GM23338 (cell line): ENCODE measurements around the gene ART1. TPM values are rescaled to one million over a fixed set of nuclear protein-coding genes. Genes with fewer than 3 reads are reported as not detected.

Source experiments
- ATAC-seq: fragments of 200-7000 bp; cut with Tn5 transposase; 3 replicates; pipeline ENCODE4 v1.9.1; 2020
- DNase-seq: peaks from one replicate; pipeline ENCODE4 v3.0.0-alpha.2; 2015; ENCODE audit warnings: low spot score
- H2AFZ ChIP-seq: fragments of 200-600 bp; sonication (generic); 2 replicates; pipeline ENCODE4 v1.8.0; 2016; ENCODE audit warnings: antibody characterized with exemption, mild to moderate bottlenecking, moderate library complexity
- H3F3A ChIP-seq: fragments of 200-600 bp; sonication (generic); replicated peaks from 2 replicates; pipeline ENCODE4 v1.8.0; 2017; ENCODE audit warnings: antibody characterized with exemption, mixed run types, low read depth
- H3K27ac ChIP-seq: fragments of 200-600 bp; sonication (generic); 2 replicates; pipeline ENCODE4 v1.6.1; 2016; ENCODE audit warnings: low read depth
- H3K27me3 ChIP-seq: fragments of 200-600 bp; sonication (generic); 2 replicates; pipeline ENCODE4 v1.8.0; 2016; ENCODE audit warnings: mild to moderate bottlenecking, mixed run types, moderate library complexity; ENCODE audit not compliant: insufficient read depth
- H3K36me3 ChIP-seq: fragments of 200-600 bp; sonication (generic); 2 replicates; pipeline ENCODE4 v1.8.0; 2016; ENCODE audit warnings: mild to moderate bottlenecking; ENCODE audit not compliant: insufficient read depth
- H3K4me1 ChIP-seq: fragments of 200-600 bp; sonication (generic); 2 replicates; pipeline ENCODE4 v1.8.0; 2016; ENCODE audit warnings: mild to moderate bottlenecking, moderate library complexity; ENCODE audit not compliant: insufficient read depth
- H3K4me2 ChIP-seq: fragments of 200-600 bp; sonication (generic); 2 replicates; pipeline ENCODE4 v1.7.1; 2017; ENCODE audit warnings: mixed run types
- H3K4me3 ChIP-seq: fragments of 200-600 bp; sonication (generic); 2 replicates; pipeline ENCODE4 v1.6.1; 2016; ENCODE audit warnings: mixed run types
- H3K79me2 ChIP-seq: fragments of 200-600 bp; sonication (generic); replicated peaks from 2 replicates; pipeline ENCODE4 v1.8.0; 2017; ENCODE audit warnings: mild to moderate bottlenecking; ENCODE audit not compliant: insufficient read depth
- H3K9me2 ChIP-seq: fragments of 200-600 bp; sonication (generic); 2 replicates; pipeline ENCODE4 v1.8.0; 2017; ENCODE audit not compliant: insufficient read depth
- H4K20me1 ChIP-seq: fragments of 200-600 bp; sonication (generic); replicated peaks from 2 replicates; pipeline ENCODE4 v1.8.0; 2017; ENCODE audit warnings: mild to moderate bottlenecking; ENCODE audit not compliant: insufficient read depth
- H3K27ac Mint-ChIP-seq: 2 replicates; pipeline ENCODE4 v1.8.0; 2020; ENCODE audit warnings: inconsistent platforms, mild to moderate bottlenecking, moderate library complexity, mixed read lengths
- H3K27me3 Mint-ChIP-seq: 3 replicates; pipeline ENCODE4 v1.8.0; 2022; ENCODE audit warnings: low read depth, mild to moderate bottlenecking, moderate library complexity, mixed read lengths, inconsistent platforms; ENCODE audit not compliant: insufficient read depth, poor library complexity
- H3K36me3 Mint-ChIP-seq: 3 replicates; pipeline ENCODE4 v1.8.0; 2021; ENCODE audit warnings: low read depth, mild to moderate bottlenecking, inconsistent platforms, moderate library complexity, mixed read lengths
- H3K4me1 Mint-ChIP-seq: 3 replicates; pipeline ENCODE4 v1.8.0; 2020; ENCODE audit warnings: mild to moderate bottlenecking, inconsistent platforms, mixed read lengths
- H3K4me3 Mint-ChIP-seq: 3 replicates; pipeline ENCODE4 v1.8.0; 2021; ENCODE audit warnings: moderate library complexity, mild to moderate bottlenecking, inconsistent platforms, mixed read lengths
- H3K9me3 Mint-ChIP-seq: 3 replicates; pipeline ENCODE4 v1.8.0; 2020; ENCODE audit warnings: moderate library complexity, mild to moderate bottlenecking, inconsistent platforms, mixed read lengths
- CREB1 ChIP-seq: fragments of 250-450 bp; sonication (Bioruptor Pico); IDR thresholded peaks from 2 replicates; pipeline ENCODE4 v1.5.0; 2020; ENCODE audit warnings: low read depth, mild to moderate bottlenecking, moderate library complexity
- ETS1 ChIP-seq: IDR thresholded peaks from 2 replicates; pipeline ENCODE4 v1.6.1; 2016; ENCODE audit warnings: antibody characterized with exemption
- EZH2 ChIP-seq: fragments of 200-600 bp; sonication (generic); IDR thresholded peaks from one replicate; pipeline ENCODE4 v1.8.0; 2017; ENCODE audit warnings: antibody characterized with exemption, mild to moderate bottlenecking, low read depth; ENCODE audit not compliant: unreplicated experiment
- EZH2phosphoT487 ChIP-seq: fragments of 200-600 bp; sonication (generic); IDR thresholded peaks from one replicate; pipeline ENCODE4 v1.8.1; 2018; ENCODE audit warnings: antibody characterized with exemption; ENCODE audit not compliant: unreplicated experiment
- JUNB ChIP-seq: IDR thresholded peaks from one replicate; pipeline ENCODE4 v1.6.1; 2016; ENCODE audit warnings: antibody characterized with exemption; ENCODE audit not compliant: unreplicated experiment
- NANOG ChIP-seq: IDR thresholded peaks from 2 replicates; pipeline ENCODE4 v1.6.1; 2016; ENCODE audit warnings: antibody characterized with exemption, borderline replicate concordance
- POLR2AphosphoS5 ChIP-seq: IDR thresholded peaks from 2 replicates; pipeline ENCODE4 v1.6.1; 2016; ENCODE audit warnings: antibody characterized with exemption, low read depth
- REST ChIP-seq: IDR thresholded peaks from one replicate; pipeline ENCODE4 v1.6.1; 2018; ENCODE audit warnings: antibody characterized with exemption; ENCODE audit not compliant: unreplicated experiment
- STAT1 ChIP-seq: IDR thresholded peaks from one replicate; pipeline ENCODE4 v1.6.1; 2016; ENCODE audit warnings: antibody characterized with exemption; ENCODE audit not compliant: unreplicated experiment
- ZNF114 ChIP-seq: fragments of 250-450 bp; sonication (Bioruptor Pico); IDR thresholded peaks from 2 replicates; pipeline ENCODE4 v1.5.0; 2020; ENCODE audit warnings: mild to moderate bottlenecking, moderate library complexity
- ZNF331 ChIP-seq: fragments of 250-450 bp; sonication (Bioruptor Pico); IDR thresholded peaks from 2 replicates; pipeline ENCODE4 v1.5.0; 2020; ENCODE audit warnings: low read depth, mild to moderate bottlenecking, moderate library complexity
- ZNF462 ChIP-seq: fragments of 250-450 bp; sonication (Bioruptor Pico); IDR thresholded peaks from 2 replicates; pipeline ENCODE4 v1.5.0; 2020; ENCODE audit warnings: mild to moderate bottlenecking, moderate library complexity
- polyA plus RNA-seq: library from polyadenylated mRNA; unstranded; fragments of >200 nt; fragmentation: Nextera tagmentation; extraction: Ambion mirVana; gene quantifications from 2 replicates; pipeline ENCODE4 v1.2.1, GENCODE V29; 2016
- total RNA-seq: library from RNA; depleted of rRNA; stranded (reverse); fragments of >200 nt; shearing (Covaris generic); gene quantifications from 2 replicates; pipeline ENCODE4 v1.2.3, GENCODE V29; 2014
- TF ChIP-seq, protein P1 (sequence below), 2 experiments: fragments of 200-600 bp in 1 of 2; sonication (generic) in 1 of 2; conservative IDR thresholded peaks; 2 replicates each; pipeline versions ENCODE4 v1.5.1 to v1.6.1; 2016 to 2017; ENCODE audit warnings: antibody characterized with exemption in 2 of 2, low read depth in 2 of 2, mild to moderate bottlenecking in 2 of 2, moderate library complexity in 1 of 2

ART1 gene
- total and polyA plus RNA-seq, 2 experiments from 2014 or later = not detected

- Mint-ChIP-seq H3K36me3 (no peaks in the 10 kb centered on the region), H3K4me1 (no peaks in the 10 kb centered on the region), H3K27me3 (peaks cover 2% of the 10 kb centered on the region), H3K9me3 (peaks cover 6% of the 10 kb centered on the region; the same call in 1 of the 3 replicates), H3K27ac (no peak overlapping the region), H3K4me3 (no peak overlapping the region)
- TF ChIP-seq EZH2phosphoT487 (no peak), ETS1 (no peak), JUNB (no peak), STAT1 (no peak), ZNF114 (CRISPR knock-in tag) (no peak), NANOG (no peak), EZH2 (no peak), ZNF331 (CRISPR knock-in tag) (no peak), REST (no peak), POLR2AphosphoS5 (no peak), CREB1 (CRISPR knock-in tag) (no peak), ZNF462 (CRISPR knock-in tag) (no peak)
- TF ChIP-seq, protein P1, sequence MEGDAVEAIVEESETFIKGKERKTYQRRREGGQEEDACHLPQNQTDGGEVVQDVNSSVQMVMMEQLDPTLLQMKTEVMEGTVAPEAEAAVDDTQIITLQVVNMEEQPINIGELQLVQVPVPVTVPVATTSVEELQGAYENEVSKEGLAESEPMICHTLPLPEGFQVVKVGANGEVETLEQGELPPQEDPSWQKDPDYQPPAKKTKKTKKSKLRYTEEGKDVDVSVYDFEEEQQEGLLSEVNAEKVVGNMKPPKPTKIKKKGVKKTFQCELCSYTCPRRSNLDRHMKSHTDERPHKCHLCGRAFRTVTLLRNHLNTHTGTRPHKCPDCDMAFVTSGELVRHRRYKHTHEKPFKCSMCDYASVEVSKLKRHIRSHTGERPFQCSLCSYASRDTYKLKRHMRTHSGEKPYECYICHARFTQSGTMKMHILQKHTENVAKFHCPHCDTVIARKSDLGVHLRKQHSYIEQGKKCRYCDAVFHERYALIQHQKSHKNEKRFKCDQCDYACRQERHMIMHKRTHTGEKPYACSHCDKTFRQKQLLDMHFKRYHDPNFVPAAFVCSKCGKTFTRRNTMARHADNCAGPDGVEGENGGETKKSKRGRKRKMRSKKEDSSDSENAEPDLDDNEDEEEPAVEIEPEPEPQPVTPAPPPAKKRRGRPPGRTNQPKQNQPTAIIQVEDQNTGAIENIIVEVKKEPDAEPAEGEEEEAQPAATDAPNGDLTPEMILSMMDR (conservative IDR thresholded peaks at IDR 0.05; ENCODE audit: low read depth in 2 of 2) = no peak
- H3K36me3 ChIP-seq = no peaks in the 10 kb centered on the region
- ATAC-seq = no peak
- no peak overlapping the region for H3K27ac ChIP-seq
- no peaks in the 10 kb centered on the region for H3K79me2 ChIP-seq
- no peak for DNase-seq
- H3K4me3 ChIP-seq = no peak overlapping the region
- H3K9me2 ChIP-seq = no peaks in the 10 kb centered on the region
- H3F3A ChIP-seq = 0 out of 2 replicates have a peak, but pooled peaks cover 3% of the 10 kb centered on the region
- no peaks in the 10 kb centered on the region for H3K4me1 ChIP-seq
- no peaks in the 10 kb centered on the region for H3K27me3 ChIP-seq
- H4K20me1 ChIP-seq = no peaks in the 10 kb centered on the region
- H2AFZ ChIP-seq = no peak overlapping the region
- no peak overlapping the region for H3K4me2 ChIP-seq
Observed at GRCh38 chr11:3610846-3611245, 34.1 kb upstream of the ART1 start.
